GM23248 (cell line): ENCODE results near the gene CHRNA4.

Source experiments
- EZH2 ChIP-seq: fragments of 200-600 bp; sonication (generic); IDR thresholded peaks from 2 replicates; pipeline ENCODE4 v1.6.1; 2018; ENCODE audit warnings: antibody characterized with exemption, mild to moderate bottlenecking; ENCODE audit not compliant: insufficient read depth, poor library complexity, severe bottlenecking
- EZH2phosphoT487 ChIP-seq: fragments of 200-600 bp; sonication (generic); IDR thresholded peaks from 2 replicates; pipeline ENCODE4 v1.6.1; 2018; ENCODE audit warnings: antibody characterized with exemption, moderate library complexity, mild to moderate bottlenecking, low read depth; ENCODE audit not compliant: insufficient read depth

- TF ChIP-seq EZH2 (no peak), EZH2phosphoT487 (no peak)
Observed at GRCh38 chr20:63362436-63363009, 1.4 kb upstream of the CHRNA4 start.
